ENCODE measurements around the gene PKD1L1. TPM values are rescaled to one million over a fixed set of nuclear protein-coding genes. Genes with fewer than 3 reads are reported as not detected.
"Not testable (repeated sequence)": the region's sequence is repeated elsewhere in the genome, so short reads cannot be mapped to it uniquely, and the experiment has no call there.

The PKD1L1 gene
- total RNA-seq, 1 donor from 2014 or later: under 0.01 TPM

- no peak for DNase-seq (ENCODE audit: low spot score)
Observed at GRCh38 chr7:47794016-47794415, 154.2 kb downstream of the PKD1L1 start.

GRCh38 chr7:47793186-47793585 lies 155.1 kb downstream of the PKD1L1 start:
- DNase-seq (ENCODE audit: low spot score): not testable (repeated sequence)

- no peak for DNase-seq (ENCODE audit: low spot score)
Observed at GRCh38 chr7:47792521-47793121, 155.6 kb downstream of the PKD1L1 start.

- no peak for DNase-seq (ENCODE audit: low spot score)
Observed at GRCh38 chr7:47791682-47792081, 156.6 kb downstream of the PKD1L1 start.

- DNase-seq (ENCODE audit: low spot score): no peak
Observed at GRCh38 chr7:47788083-47788482, 160.2 kb downstream of the PKD1L1 start.

- no peak for DNase-seq (ENCODE audit: low spot score)
Observed at GRCh38 chr7:47787249-47788069, 160.8 kb downstream of the PKD1L1 start.

- peak; percentile 92 for DNase-seq (ENCODE audit: low spot score)
Observed at GRCh38 chr7:47786557-47787248, 161.6 kb downstream of the PKD1L1 start.

- DNase-seq (ENCODE audit: low spot score): no peak
Observed at GRCh38 chr7:47785923-47786556, 162.2 kb downstream of the PKD1L1 start.

GRCh38 chr7:47783456-47784223 lies 164.6 kb downstream of the PKD1L1 start:
- peak; percentile 97 for DNase-seq (ENCODE audit: low spot score)

- DNase-seq (ENCODE audit: low spot score): no peak
Observed at GRCh38 chr7:47782792-47783191, 165.5 kb downstream of the PKD1L1 start.

- DNase-seq (ENCODE audit: low spot score): peak; percentile 61
Observed at GRCh38 chr7:47782022-47782421, 166.2 kb downstream of the PKD1L1 start.

- DNase-seq (ENCODE audit: low spot score): no peak
Observed at GRCh38 chr7:47780555-47780954, 167.7 kb downstream of the PKD1L1 start.

- no peak for DNase-seq (ENCODE audit: low spot score)
Observed at GRCh38 chr7:47779341-47779771, 168.9 kb downstream of the PKD1L1 start.

- no peak for DNase-seq (ENCODE audit: low spot score)
Observed at GRCh38 chr7:47778153-47778661, 170.1 kb downstream of the PKD1L1 start.

- no peak for DNase-seq (ENCODE audit: low spot score)
Observed at GRCh38 chr7:47777531-47778152, 170.6 kb downstream of the PKD1L1 start.

- no peak for DNase-seq (ENCODE audit: low spot score)
Observed at GRCh38 chr7:47776335-47776734, 171.9 kb downstream of the PKD1L1 start.

- no peak for DNase-seq (ENCODE audit: low spot score)
Observed at GRCh38 chr7:47775238-47775637, 173.0 kb downstream of the PKD1L1 start.

GRCh38 chr7:47772492-47772891 lies 175.8 kb downstream of the PKD1L1 start:
- DNase-seq (ENCODE audit: low spot score): no peak

- DNase-seq (ENCODE audit: low spot score): no peak
Observed at GRCh38 chr7:47771990-47772360, 176.3 kb downstream of the PKD1L1 start.

- DNase-seq (ENCODE audit: low spot score): peak; percentile 47
Observed at GRCh38 chr7:47771336-47771989, 176.8 kb downstream of the PKD1L1 start.
